GM21717 (cell line): ENCODE measurements around the gene CYP2A13.
"Not testable (repeated sequence)": the region's sequence is repeated elsewhere in the genome, so short reads cannot be mapped to it uniquely, and the experiment has no call there.

ENCODE experiments used
- ATAC-seq: cut with Tn5 transposase; IDR thresholded peaks from one replicate; pipeline ENCODE4 v1.9.1; 2021; ENCODE audit warnings: mild to moderate bottlenecking, moderate library complexity; ENCODE audit not compliant: unreplicated experiment

Gene CYP2A13, protein sequence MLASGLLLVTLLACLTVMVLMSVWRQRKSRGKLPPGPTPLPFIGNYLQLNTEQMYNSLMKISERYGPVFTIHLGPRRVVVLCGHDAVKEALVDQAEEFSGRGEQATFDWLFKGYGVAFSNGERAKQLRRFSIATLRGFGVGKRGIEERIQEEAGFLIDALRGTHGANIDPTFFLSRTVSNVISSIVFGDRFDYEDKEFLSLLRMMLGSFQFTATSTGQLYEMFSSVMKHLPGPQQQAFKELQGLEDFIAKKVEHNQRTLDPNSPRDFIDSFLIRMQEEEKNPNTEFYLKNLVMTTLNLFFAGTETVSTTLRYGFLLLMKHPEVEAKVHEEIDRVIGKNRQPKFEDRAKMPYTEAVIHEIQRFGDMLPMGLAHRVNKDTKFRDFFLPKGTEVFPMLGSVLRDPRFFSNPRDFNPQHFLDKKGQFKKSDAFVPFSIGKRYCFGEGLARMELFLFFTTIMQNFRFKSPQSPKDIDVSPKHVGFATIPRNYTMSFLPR

DNA sequence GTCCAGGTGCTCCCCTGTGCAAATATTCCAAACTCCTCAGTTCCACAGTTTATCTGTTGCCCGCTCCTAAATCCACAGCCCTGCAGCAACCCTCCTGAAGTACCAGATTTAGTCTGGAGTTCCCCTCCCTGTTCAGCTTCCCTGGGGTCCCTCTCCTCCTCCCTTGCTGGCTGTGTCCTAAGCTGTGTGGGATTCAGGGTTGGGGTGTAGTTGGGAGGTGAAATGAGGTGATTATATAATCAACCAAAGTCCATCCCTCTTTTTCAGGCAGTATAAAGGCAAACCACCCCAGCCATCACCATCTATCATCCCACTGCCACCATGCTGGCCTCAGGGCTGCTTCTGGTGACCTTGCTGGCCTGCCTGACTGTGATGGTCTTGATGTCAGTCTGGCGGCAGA lies at the start of gene CYP2A13:
CYP2A13 (plus strand) TSS at position 301 of the 400 bp plus-strand sequence; CDS start at position 322, 21 bp downstream.
- ATAC-seq, result no peak

DNA sequence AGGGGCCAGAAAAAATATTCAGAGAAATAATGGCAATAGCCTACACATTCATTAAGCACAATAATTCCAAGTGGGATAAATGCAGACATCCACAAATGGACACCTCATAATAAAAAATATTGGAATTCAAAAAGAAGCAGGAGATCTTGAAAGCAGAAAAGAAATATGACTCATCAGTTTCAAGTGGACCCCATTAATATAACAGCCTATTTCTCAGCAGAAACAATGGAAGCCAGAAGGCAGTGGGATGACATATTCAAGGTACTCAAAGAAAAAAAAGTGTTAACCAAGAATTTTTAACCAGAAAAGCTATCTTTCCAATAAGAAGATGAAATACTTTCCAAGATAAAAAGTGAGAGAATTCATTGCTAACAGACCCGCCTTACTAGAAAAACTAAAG lies 48.4 kb upstream of the CYP2A13 start:
- no peak for ATAC-seq

DNA sequence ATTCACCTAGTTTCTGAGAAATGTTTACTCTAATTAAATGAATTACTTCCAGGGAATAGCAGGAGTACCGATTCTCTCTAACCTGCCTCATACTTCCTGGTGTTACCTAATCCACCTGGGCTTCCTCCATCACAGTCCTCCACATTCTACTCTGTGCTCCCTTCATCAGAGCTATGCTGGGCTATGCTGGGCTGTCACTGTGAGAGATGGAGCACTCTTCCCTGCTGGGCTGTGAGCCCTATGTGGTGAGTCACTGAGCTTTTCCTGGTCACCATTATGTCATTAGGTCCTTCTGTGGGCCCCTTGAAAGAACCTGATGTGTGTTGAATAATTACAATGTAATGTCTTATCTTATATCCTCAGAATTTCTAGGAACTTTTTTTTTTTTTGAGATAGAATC lies 43.2 kb upstream of the CYP2A13 start:
- not testable (repeated sequence) for ATAC-seq

DNA sequence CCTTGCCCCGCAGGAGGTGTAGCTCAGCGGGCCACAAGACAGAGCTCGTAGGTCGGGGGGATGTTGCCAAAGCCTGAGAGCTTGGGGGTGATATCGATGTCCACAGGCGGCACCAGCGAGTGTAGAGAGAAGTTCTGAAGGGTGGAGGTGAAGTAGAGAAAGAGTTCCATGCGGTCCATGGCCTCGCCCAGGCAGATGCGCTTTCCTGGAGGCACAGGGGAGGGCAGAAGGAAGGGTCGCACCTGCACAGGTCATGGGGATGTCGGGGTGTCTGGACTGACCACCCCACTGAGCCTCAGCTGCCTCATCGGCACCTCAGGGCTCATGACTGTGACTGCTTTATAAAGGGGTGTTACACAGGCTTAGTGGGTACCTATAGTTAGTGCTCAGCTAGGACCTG lies 37.8 kb upstream of the CYP2A13 start:
- ATAC-seq, result no peak

DNA sequence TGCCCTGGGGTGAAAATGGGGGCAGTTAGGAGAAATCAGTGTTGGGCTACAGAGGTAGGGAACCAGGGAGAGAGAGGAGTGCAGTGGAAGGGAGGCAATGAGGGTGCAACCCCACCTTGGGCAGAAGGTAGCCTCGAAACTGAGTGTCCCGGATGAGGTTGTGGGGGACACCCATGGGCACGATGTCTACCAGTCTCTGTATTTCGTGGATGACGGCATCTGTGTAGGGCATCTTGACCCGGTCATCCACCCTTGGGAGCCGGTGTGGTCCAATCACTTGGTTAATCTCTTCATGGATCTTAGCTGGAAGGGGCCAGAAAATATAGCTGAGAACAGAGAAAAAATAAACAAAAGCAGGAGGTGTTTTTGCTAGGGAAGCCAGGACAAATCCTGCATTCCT lies 36.1 kb upstream of the CYP2A13 start:
- not testable (repeated sequence) for ATAC-seq

DNA sequence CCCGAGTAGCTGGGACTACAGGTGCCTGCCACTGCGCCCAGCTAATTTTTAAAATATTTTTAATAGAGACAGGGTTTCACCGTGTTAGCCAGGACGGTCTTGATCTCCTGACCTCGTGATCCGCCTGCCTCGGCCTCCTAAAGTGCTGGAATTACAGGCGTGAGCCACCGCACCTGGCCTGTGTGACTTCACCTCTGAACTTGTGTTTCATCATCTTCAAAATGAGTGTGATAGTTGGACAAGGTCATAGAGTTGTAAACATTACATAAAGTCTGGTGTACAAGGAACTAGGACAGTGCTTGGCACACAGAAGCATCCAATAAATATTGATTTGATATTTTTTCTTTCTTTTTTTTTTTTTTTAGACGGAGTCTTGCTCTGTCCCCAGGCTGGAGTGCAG lies 34.9 kb upstream of the CYP2A13 start:
- ATAC-seq, result not testable (repeated sequence)

DNA sequence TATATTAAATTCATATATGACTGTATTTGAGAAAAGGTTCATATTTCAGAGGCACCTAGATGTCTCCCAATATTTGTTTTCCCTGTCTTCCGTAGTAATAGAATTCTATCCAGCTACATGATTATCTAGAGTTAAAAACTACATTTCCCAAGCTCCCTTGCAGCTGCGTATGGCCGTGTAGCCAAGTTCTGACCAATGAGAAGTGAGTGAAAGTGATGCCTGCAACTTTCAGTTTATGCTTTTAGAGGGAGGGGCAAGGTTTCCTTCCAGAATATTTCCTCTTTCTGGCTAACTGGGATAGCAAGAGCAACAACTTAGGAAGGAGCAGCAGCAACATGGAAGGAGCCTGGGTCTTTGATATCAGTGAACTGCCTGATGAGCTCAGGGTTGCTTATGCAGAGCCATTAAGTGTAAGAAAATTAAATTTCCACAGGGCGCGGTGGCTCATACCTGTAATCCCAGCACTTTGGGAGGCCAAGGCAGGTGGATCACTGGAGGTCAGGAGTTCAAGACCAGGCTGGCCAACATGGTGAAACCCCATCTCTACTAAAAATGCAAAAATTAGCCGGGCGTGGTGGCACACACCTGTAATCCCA lies 23.2 kb upstream of the CYP2A13 start:
- no peak for ATAC-seq

DNA sequence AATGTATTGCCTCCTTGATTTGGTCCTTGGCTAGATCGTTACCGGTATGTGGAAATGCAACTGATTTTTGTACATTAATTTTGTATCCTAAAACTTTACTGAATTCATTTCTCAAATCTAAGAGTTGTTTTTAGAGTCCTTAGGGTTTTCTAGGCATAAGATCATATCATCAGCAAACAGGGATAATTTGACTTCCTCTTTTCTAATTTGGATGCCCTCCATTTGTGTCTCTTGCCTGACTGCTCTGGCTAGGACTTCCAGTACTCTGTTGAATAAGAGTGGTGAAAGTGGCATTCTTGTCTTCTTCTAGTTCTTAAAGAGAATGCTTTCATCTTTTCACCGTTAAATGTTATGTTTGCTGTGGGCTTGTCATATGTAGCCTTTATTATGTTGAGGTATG lies 12.0 kb upstream of the CYP2A13 start:
- ATAC-seq, result no peak

DNA sequence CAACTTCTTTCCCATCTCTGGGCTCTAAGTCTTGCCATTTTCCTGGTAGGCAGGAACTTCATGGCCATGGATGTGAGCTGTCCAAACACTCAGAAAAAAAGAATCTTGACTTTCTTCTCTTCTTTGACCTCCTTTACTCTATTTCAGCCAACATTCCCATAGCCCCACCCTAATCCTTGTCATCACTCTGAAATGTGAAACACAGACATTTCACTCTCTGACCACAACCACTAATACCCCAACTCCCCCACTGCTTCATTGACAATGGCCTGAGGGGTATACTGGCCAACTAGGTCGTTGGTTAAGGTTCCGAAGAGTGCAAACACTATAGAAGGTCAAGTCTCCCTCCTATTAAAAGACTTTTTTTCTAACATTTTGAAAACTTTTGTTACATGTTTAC lies 4.7 kb upstream of the CYP2A13 start:
- ATAC-seq, result no peak

DNA sequence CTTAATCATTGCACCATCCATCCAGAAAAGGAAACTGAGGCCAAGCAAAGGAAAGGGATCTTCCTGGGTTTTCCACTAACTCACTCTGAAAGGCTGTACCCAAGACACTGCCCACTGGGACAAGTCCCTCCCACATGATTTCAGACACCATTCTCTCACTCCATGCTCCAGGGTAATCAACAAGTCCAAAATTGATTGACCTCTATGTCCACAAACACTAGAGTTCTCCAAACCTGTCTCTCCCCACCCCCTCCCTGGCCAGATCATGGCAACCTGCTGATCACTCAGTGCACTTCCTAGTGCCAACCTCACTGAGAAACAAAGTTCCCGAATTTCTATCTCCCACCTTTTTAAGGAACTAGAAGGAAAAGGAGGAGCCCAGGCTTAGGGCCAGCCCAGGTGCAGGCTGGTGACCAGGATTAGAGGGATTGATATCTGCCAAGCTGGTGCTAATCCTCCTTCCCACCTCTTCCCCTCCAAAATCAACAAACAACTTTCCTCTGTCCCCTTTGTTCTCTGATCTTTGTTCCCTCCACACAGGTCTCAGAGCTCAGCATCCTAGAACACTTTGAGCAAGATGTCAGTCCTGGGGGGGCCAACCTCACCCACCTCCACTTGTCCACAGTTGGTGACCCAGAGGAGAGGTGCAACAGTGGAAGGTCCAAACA lies 2.4 kb upstream of the CYP2A13 start:
- ATAC-seq, result no peak

DNA sequence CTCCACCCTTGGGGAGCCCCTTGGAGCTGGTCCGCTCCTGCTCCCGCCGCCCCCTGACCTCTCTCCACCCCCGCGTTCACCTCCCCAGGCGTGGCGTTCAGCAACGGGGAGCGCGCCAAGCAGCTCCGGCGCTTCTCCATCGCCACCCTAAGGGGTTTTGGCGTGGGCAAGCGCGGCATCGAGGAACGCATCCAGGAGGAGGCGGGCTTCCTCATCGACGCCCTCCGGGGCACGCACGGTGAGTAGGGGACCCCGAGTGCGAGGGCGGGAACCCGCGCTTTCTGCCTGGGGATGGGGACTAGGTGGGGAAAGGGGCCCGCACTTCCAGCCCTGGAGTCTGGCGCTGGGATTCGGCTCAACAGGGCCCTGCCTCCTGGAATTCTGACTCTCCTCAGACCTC lies 1.7 kb downstream of the CYP2A13 start:
- no peak for ATAC-seq

DNA sequence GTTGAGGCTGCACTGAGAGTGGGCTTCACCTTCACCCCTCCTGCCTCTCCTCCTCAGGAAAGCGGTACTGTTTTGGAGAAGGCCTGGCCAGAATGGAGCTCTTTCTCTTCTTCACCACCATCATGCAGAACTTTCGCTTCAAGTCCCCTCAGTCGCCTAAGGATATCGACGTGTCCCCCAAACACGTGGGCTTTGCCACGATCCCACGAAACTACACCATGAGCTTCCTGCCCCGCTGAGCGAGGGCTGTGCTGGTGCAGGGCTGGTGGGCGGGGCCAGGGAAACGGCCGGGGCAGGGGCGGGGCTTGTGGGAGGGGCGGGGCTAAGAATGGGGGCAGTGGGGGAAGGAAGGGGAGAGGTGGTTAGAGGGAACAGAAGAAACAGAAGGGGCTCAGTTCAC lies 7.5 kb downstream of the CYP2A13 start:
- no peak for ATAC-seq

DNA sequence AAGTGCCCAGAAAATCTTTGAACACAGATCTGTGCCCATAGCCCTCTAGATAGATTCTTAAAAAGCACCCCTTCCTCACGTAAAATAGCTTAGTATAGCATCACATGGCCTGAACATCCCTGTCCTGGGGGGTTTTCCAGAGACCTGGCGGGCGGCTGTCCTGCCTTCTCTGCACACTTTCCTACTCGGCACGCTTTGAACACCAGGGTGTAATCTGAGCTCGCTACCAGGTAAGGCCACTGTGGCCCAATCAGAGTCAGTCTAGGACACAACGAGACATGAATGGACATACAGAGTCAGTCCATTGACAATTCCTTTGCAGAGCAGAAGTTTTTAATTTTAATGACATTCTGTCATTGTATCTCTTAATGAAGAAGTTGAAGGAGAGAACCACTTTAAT lies 8.1 kb downstream of the CYP2A13 start:
- no peak for ATAC-seq

DNA sequence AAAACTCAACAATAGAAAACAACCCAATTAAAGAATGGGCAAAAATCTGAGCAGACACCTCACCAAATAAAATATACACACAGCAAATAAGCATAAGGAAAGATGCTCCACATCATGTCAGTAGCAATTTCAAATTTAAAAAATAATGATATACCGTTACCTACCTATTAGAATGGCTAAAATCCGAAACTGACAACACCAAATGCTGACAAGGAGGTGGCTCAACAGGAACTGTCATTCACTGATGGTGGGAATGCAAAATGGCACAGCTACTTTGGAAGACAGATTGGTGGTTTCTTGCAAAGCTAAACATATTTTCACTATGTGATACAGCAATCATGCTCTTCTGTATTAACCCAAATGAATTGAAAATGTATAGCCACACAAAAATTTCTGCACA lies 9.1 kb downstream of the CYP2A13 start:
- ATAC-seq, result no peak

DNA sequence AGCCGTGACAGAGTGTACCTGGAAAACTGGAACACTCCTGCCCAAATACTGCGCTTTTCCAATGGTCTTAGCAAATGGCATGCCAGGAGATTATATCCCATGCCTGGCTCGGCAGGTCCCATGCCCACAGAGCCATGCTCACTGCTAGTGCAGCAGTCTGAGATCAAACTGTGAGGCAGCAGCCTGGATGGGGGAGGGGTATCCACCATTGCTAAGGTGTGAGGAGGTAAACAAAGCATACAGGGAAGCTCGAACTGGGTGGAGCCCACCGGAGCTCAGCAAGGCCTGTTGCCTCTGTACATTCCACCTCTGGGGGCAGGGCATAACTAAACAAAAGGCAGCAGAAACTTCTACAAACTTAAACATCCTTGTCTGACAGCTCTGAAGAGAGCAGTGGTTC lies 10.5 kb downstream of the CYP2A13 start:
- no peak for ATAC-seq

DNA sequence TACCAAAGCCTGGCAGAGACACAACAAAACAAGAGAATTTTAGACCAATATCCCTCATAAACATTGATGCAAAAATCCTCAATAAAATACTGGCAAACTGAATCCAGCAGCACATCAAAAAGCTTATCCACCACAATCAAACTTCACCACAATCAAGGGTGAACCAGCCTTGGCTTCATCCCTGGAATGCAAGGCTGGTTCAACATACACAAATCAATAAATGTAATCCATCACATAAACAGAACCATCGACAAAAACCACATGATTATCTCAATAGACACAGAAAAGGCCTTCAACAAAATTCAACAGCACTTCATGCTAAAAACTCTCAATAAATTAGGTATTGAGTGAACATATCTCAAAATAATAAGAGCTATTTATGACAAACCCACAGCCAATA lies 14.0 kb downstream of the CYP2A13 start:
- ATAC-seq, result not testable (repeated sequence)

DNA sequence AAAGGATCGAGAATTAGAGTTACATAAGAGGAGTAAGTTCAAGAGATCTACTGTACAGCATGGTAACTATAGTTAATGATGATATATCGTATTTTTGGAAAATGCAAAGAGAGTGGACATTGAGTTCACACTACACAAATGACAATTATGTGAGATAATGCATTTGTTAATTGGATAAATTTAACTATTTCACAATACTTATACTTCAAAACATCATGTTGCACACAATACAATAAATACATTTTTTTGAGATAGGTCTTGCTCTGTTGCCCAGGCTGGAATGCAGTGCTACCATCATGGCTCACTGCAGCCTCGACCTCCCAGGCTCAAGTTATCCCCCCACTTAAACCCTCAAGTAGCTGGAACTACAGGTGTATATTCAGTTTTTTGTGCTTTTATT lies 17.9 kb downstream of the CYP2A13 start:
- no peak for ATAC-seq

DNA sequence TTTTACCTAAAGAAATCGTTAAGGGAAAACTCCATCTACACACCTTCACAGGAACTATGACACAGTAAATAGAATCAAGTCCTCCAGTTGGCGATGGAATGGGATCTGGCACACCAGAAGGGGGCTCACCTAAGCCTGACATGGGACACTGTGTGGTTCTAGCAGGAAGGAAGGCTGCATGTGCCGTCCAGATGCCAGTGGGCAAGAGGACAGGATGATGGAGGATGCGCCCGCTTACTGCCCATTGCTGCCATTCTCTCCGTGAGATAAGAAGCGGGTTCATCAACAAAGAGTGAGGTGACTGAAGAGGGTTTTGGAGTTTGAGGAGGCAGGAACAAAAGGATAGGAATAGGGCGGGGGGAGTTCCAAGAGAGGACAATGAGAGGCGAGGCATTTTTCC lies 23.0 kb downstream of the CYP2A13 start:
- no peak for ATAC-seq

DNA sequence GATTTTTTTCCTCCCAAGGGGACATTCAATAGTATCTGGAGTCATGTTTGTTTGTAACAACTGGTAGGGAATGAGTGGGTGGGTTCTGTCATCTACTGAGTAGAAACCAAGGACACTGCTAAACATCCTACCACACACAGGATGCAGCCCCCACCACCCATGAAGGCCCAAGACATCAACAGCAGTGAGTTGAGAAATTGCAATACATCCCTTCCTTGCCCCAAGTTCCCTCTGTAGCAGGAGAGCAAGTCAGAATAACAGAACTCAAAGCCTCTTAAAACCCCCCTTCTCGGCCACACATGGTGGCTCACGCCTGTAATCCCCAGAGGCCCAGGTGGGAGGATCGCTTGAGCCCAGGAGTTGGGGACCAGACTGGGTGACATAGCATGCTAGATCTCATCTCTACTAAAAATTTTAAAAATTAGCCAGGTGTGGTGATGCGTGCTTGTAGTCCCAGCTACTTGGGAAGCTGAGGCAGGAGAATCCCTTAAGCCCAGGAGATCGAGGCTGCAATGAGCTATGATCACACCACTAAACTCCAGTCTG lies 23.6 kb downstream of the CYP2A13 start:
- ATAC-seq, result no peak

DNA sequence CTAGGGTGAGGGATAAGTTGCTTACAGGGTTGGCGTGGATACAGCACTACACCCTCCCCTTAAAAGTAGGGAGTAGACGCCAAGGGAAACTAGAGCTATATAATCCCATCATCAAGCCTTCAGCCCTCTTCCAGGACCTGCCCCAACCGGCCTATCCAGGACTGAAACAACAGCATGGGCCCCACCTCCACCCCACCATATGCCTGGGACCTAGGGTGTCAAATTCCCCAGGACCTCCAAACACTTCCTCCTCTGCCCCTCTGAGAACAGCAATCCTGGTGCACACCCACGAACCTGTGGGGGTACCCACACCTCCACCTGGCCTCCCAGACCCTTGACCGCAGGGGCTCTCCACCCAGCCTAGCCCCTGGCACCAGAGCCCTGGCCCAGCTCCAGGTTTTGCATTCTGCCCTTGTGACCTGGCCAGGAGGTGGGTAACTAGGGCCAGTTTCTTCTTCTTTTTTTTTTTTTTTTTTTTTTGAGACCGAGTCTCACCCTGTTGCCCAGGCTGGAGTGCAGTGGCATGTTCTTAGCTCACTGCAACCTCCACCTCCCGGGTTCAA lies 24.6 kb downstream of the CYP2A13 start:
- no peak for ATAC-seq

DNA sequence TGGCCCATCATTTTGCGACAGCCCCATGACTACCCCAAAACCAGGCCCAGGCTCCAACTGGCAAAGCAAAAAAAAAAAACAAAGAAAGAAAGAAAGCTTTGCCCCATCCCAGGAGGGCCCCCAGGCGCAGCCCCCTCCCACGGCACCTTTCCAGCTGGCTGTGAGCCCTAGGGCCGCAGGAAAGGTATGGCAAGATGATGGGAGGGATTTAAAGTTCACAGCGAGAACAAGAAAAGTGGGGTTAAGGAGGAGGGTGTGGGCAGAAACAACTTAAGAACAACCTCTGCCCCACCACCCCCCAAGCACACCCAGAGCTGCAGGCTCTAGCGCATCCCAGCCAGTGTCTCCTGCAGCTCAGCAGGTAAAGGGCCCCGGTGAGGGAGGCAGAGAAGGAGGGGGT lies 25.9 kb downstream of the CYP2A13 start, which contains the start of gene CYP2F1:
CYP2F1 (plus strand) TSS at position 301 of the 400 bp plus-strand sequence. CDS start 1,757 bp downstream, outside the sequence.
- no peak for ATAC-seq
